ENCODE results near the gene S100A5.
"Not testable (repeated sequence)": the region's sequence is repeated elsewhere in the genome, so short reads cannot be mapped to it uniquely, and the experiment has no call there.

S100A5 gene

DNA sequence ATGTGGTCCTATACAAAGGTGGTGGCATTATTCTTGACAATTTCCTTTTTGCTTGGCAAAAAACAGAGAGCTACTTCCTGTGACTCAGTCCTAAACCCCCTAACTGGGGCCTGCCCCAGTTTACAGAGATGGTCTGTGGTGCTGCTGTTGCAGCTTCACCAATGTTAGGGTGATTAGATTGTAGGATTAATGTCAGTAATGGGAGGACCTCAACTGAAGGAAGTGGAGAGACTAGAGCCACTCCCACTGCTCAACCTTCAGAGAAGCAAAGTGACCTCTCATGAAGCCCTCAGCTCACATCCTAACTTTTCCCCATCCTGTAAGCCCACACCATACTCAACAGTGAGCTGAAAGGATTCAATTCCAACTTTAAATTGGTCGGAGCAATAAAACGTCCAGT lies 8.6 kb downstream of the S100A5 start:
- no peak for DNase-seq

- no peak for DNase-seq
Measured at GRCh38 chr1:153531638-153532037, 9.1 kb downstream of the S100A5 start.

DNA sequence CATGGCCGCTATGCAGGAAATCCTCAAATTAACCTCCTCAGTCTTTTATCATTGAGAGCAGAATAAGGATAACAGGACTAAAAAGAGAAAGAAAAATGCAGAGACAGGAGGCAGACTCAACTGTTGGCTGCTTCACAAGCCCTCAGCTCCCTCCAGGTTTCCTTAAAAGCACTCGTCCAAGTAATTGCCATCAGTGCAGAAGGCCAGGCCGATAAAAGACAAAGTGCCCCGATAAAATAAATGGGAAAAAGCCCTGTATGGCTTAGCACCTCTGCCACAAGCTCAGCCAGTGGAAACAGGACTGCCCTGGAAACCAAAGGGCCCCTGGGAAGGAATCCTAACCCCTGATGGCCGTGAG lies 13.1 kb downstream of the S100A5 start:
- no peak for DNase-seq

GRCh38 chr1:153527023-153527682 lies 13.6 kb downstream of the S100A5 start:
- no peak for DNase-seq

GRCh38 chr1:153526132-153526543 lies 14.6 kb downstream of the S100A5 start:
- DNase-seq: no peak

- no peak for DNase-seq
Measured at GRCh38 chr1:153525088-153525728, 15.5 kb downstream of the S100A5 start.

- DNase-seq: not testable (repeated sequence)
Measured at GRCh38 chr1:153522353-153523048, 18.2 kb downstream of the S100A5 start.

- DNase-seq: not testable (repeated sequence)
Measured at GRCh38 chr1:153521808-153522207, 18.9 kb downstream of the S100A5 start.

GRCh38 chr1:153520818-153521476 lies 19.8 kb downstream of the S100A5 start:
- no peak for DNase-seq

DNA sequence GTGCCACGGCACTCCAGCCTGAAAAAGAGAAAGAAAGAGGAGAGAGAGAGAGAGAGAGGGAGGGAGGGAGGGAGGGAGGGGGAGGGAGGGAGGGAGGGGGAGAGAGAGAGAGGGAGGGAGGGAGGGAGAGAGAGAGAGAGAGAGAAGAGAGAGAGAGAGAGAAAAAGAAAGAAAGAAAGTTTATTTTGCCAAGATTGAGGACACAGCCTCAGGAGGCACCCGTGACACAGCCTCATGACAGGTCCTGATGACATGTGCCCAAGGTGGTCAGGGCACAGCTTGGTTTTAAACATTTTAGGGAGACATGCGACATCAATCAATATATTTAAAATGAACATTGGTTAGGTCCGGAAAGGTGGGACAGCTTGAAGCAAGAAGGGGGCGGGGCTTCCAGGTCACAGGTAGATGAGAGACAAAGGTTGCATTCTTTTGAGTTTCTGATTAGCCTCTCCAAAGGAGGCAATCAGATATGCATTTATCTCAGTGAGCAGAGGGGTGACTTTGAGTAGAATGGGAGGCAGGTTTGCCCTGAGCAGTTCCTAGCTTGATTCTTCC lies 20.5 kb downstream of the S100A5 start:
- not testable (repeated sequence) for DNase-seq

DNA sequence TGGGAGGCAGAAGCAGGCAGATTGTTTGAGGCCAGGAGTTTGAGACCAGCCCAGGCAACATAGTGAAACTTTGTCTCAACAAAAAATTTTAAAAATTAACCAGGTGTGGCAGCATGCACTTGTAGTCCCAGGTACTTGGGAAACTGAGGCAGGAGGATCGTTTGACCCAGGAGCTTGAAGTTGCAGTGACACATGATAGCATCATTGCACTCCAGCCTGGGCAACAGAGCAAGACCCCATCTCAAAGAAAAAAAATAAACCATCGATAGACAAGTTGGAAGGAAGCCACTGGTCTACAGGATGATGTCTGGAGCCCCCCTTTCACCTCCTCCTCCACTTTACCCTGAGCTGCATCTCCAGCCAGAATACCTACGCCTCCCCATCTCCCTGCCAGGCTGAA lies 21.5 kb downstream of the S100A5 start:
- no peak for DNase-seq

GRCh38 chr1:153515504-153516394 lies 25.0 kb downstream of the S100A5 start:
- DNase-seq: no peak

DNA sequence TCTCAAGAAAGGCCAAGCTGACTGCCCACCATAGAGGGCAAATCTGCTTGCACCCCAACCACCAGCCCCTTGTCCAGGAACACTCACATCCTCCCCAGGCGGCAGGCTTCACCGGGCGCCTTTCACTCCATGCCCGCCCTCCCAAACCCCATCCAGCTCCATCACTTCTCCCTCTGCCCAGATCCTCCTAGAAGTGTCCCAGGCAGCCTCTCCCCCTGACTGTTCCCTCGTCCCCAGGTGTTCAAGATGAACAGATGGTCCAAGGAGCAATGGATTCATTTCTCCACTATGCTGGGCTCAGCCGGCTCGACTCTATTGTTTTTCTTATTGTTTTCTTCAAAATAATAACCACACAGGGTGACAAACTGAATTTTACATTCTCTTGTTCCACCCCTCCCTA lies 27.1 kb downstream of the S100A5 start:
- no peak for DNase-seq

- no peak for DNase-seq
Measured at GRCh38 chr1:153513023-153513422, 27.7 kb downstream of the S100A5 start.

- peak; percentile 77 for DNase-seq
Measured at GRCh38 chr1:153510984-153511410, 29.7 kb downstream of the S100A5 start.

- peak; percentile 33 for DNase-seq
Measured at GRCh38 chr1:153509729-153510354, 30.9 kb downstream of the S100A5 start.

DNA sequence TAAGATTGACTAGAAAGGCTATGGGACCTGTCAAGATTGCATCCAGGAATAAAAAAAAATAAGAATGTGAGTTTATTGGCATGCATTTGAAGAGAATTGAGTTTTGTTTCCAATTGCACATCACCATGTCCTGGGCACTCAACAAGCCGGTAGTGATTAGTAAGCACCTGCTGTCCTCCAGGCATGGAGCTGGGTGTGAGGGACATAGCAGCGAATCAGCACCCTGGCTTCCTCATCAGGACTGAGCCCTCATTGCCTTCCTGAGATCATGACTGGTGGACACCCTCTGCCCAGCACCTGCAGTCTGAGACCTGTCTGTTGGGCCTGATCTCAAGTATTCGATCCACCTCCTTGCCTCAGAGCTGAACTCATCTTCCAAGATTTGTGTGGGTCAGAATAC lies 31.7 kb downstream of the S100A5 start:
- no peak for DNase-seq

DNA sequence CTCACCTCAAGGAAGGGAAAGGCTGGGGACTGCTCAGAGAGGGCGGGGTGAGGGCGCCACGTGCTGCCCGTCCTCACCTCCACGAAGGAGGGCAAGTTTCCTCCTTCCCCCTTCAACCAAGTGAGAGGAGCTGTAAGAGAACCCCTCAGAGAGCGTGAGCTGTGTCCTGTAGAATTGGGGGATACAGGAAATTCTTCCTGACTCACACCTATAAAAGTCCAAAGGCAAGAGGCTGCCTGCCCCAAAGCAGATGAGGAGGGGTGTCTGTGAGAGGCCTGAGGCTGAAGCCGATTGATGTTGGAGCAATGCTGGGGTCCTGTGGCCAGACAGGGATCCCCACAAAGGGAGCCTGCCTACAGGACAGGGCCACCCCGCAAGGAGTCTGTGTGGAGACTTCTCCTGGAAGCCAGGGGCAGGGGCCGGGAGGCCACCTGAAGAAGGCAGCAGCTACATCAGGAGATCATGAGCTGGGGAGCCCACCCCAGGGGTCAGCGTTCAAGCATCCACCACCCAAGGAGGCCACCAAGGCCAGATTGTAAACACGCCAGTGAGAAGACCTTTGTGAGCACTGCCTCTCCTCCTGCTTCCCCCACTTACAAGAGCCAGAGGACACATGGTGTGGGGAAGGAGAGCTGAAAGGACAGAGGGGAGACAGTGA lies 32.7 kb downstream of the S100A5 start:
- no peak for DNase-seq

DNA sequence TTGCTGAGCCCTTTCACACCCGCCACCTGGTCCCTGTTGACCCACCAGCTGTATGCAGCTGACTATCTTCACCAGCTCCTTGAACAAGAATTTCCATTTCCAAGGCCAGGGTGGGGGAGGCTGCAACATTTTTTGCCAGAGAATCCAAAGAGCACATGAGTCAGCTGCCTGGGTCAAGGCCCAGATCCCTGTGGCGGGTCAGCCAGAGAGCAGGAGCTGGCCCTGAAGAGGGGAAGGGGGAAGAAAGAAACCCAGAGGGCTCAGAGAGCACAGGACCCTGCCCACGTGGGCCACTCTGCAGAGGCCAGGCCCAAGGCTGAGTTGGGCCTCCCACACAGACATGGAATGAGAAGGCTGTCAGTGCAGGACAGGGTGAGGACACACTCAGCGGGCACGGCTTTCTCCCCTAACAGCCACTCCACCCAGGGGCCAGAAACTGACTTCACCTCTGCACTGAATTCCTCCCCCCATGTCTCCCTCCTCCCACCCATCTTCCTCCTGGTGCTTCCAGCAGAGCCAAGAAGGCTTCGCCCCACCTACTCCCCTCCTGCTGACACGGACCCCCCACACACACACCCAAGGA lies 33.8 kb downstream of the S100A5 start:
- no peak for DNase-seq

DNA sequence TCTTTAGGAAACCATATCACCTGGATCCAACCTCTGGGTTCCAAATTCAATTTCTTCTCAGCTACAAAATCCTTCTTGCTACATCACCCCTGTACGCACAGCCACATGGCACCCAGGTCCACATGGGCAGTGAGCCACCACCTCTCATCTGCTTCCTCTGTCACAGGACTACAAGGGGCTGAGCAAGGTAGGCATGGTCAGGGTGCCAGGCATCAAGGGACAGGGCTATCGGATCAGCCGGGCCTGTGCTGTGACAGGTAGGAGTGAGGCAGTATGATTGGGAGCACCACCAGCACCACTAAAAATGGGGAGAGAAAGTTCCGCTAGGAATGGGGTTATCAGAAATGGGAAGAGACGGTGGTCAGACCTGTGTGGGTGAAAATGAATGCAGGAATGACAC lies 34.3 kb downstream of the S100A5 start:
- no peak for DNase-seq

DNA sequence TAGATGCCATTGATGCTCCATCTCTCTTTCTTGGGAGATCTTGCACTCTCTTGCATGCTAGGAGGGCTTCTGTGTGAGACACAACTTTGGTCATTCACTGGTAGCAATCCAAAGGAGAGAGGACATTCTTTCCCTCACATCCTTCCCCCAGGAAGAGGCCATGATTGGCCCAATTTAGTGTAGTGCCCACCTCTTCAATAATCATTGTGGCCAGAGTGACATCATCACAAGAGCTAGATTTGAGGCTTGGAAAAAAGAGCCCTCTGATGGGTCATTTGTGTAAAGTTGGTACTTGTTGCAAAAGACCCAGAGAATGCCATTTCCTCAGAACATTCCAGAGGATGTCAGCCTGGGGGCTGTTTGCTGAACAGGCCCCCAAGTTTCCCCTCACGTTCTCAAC lies 35.2 kb downstream of the S100A5 start:
- DNase-seq: no peak

Data from CD4-positive, alpha-beta T cell treated with Interleukin-15 for 1 hour (primary cell).